ENCODE measurements around the gene CDKAL1.

DNA sequence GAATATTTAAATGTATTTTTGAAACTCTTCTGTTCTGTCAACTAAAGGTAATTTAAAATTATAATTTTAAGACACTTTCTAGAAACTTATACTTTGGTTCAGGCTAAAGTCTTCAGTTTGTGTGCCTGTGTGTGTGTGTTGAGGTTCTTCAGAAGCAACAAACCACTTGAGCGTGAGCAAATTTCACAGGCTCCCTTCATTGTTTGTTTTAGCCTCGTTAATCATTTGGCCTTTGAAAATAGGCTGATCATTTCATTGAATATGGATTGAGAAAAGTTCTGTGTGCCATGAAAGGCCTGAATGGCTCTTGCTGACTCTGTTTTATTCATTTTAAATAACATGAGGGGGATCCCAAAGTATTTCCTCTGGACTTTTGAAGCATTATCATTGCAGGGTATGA lies 420.1 kb downstream of the CDKAL1 start:
- TF ChIP-seq, protein P1, sequence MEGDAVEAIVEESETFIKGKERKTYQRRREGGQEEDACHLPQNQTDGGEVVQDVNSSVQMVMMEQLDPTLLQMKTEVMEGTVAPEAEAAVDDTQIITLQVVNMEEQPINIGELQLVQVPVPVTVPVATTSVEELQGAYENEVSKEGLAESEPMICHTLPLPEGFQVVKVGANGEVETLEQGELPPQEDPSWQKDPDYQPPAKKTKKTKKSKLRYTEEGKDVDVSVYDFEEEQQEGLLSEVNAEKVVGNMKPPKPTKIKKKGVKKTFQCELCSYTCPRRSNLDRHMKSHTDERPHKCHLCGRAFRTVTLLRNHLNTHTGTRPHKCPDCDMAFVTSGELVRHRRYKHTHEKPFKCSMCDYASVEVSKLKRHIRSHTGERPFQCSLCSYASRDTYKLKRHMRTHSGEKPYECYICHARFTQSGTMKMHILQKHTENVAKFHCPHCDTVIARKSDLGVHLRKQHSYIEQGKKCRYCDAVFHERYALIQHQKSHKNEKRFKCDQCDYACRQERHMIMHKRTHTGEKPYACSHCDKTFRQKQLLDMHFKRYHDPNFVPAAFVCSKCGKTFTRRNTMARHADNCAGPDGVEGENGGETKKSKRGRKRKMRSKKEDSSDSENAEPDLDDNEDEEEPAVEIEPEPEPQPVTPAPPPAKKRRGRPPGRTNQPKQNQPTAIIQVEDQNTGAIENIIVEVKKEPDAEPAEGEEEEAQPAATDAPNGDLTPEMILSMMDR (IDR thresholded peaks at IDR 0.05; ENCODE audit: control extremely low read depth in 1 of 3, insufficient read depth in 1 of 3, low read depth in 1 of 3, low read length in 3 of 3), result no peak
- no peak for TF ChIP-seq FOSL1 (IDR thresholded peaks at IDR 0.05; ENCODE audit: insufficient read depth, low read depth, low read length)
- TF ChIP-seq RFX5 (IDR thresholded peaks at IDR 0.05; ENCODE audit: borderline replicate concordance, low read depth, low read length), result no peak
- no peak for TF ChIP-seq POLR2AphosphoS5 (IDR thresholded peaks at IDR 0.05; ENCODE audit: low read depth, low read length)
- no peak for TF ChIP-seq POLR2A (IDR thresholded peaks at IDR 0.05; ENCODE audit: control extremely low read depth in 1 of 2, low read depth in 2 of 2, low read length in 2 of 2)
- TF ChIP-seq CBX8 (IDR thresholded peaks at IDR 0.05; ENCODE audit: borderline replicate concordance, low read depth, low read length), result no peak
- no peak for TF ChIP-seq BCL11A (IDR thresholded peaks at IDR 0.05; ENCODE audit: low read depth in 2 of 2, low read length in 2 of 2)

Data from H1 (cell line).